ENCODE results near the gene CST7. TPM values are rescaled to one million over a fixed set of nuclear protein-coding genes. Genes with fewer than 3 reads are reported as not detected.

Gene CST7
- total and polyA plus RNA-seq, 7 donors = 0.13 to 1.2 (median 0.55) TPM

DNA sequence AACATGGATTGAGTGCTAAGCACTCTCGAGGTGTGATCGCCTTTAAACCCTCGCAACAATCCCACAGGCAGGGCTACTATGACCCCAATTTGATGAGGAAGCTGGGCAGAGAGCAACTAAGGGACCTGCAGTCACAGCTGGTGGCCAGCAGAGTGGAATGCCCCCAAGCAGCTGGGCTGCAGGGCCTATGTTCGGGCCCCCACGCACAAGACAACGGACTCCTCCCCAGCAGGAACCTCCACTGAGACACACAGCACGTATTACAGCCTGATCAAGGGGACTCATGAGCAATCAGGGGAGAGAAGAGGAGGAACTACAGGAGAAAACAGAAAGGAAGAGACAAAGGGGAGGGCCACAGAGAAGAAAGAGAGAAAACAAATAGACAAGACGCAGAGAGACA is 21.7 kb downstream of the CST7 start:
- DNase-seq = no peak
- no peaks in the 10 kb centered on the region for H3K9me3 ChIP-seq
- peaks cover 3 to 84% of the 10 kb centered on the region in 2 donors for H3K36me3 ChIP-seq (ENCODE audit: insufficient read depth in 1 of 2, low read depth in 1 of 2)
- 87 to 95% (median 90%) methylated on average over 8 of the region's 8 CpGs for WGBS, 3 donors
- intact Hi-C loops (cut with DNase I) = no loop called here
- no peaks in the 10 kb centered on the region for H3K27me3 ChIP-seq (ENCODE audit: insufficient read depth in 3 of 3, low read length in 2 of 3)
- no peak overlapping the region for H3K27ac ChIP-seq
- ATAC-seq = no peak
- peaks cover 4% of the 10 kb centered on the region for H3K4me1 ChIP-seq
- no peak for TF ChIP-seq CTCF (IDR thresholded peaks at IDR 0.05)
- H3K4me3 ChIP-seq = no peak overlapping the region

DNA sequence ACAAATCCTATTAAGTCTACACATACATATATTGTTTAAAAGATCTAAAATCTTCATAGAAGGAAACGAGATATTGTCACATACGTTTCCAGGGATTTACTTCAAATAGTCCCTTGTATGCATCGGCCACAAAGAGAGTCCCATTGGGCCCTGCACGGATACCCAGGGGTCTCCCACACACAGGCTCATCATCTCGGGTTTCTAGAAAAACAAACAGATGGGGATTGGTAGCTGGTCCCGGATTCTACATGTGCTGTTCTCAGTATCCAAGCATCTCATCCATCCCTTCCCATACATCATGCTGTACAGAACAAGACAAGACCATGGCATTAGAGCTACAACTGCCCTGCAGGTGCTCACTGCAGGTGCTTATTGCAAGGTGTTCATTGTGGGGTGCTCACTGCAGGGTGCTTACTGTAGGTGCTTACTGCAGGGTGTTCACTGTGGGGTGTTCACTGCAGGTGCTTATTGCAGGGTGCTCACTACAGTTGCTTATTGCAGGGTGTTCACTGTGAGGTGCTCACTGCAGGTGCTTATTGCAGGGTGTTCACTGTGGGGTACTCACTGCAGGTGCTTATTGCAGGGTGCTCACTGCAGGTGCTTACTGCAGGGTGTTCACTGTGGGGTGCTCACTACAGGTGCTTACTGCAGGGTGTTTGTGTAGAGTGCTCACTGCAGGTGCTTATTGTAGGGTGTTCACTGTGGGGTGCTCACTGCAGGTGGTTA is 22.5 kb downstream of the CST7 start:
- Histone ChIP-seq H3K4me1 (peaks cover 4% of the 10 kb centered on the region), H3K9me3 (no peaks in the 10 kb centered on the region), H3K27ac (no peak overlapping the region), H3K36me3 (ENCODE audit: insufficient read depth in 1 of 2, low read depth in 1 of 2) (peaks cover 3 to 78% of the 10 kb centered on the region in 2 donors), H3K27me3 (ENCODE audit: insufficient read depth in 3 of 3, low read length in 2 of 3) (no peaks in the 10 kb centered on the region), H3K4me3 (no peak overlapping the region)
- TF ChIP-seq CTCF (IDR thresholded peaks at IDR 0.05) = no peak
- ATAC-seq (no peak), DNase-seq (no peak)
- whole genome bisulfite sequencing, 3 donors = 76 to 82% (median 81%) methylated on average over 6 of the region's 6 CpGs
- intact Hi-C loops (cut with DNase I) = no loop called here

DNA sequence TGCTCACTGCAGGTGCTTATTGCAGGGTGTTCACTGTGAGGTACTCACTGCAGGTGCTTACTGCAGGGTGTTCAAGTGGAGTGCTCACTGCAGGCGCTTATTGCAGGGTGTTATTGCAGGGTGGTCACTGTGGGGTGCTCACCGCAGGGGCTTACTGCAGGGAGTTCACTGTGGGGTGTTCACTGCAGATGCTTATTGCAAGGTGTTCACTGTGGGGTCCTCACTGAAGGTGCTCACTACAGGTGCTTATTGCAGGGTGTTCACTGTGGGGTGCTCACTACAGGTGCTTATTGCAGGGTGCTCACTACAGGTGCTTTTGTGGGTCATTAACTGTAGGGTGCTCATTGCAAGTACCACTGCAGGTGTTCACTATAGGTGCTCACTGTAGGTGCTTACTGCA is 23.3 kb downstream of the CST7 start:
- Histone ChIP-seq H3K9me3 (no peaks in the 10 kb centered on the region), H3K4me3 (no peak overlapping the region), H3K36me3 (ENCODE audit: insufficient read depth in 1 of 2, low read depth in 1 of 2) (peaks cover 3 to 78% of the 10 kb centered on the region in 2 donors), H3K4me1 (peaks cover 4% of the 10 kb centered on the region), H3K27ac (no peak overlapping the region), H3K27me3 (ENCODE audit: insufficient read depth in 3 of 3, low read length in 2 of 3) (no peaks in the 10 kb centered on the region)
- no peak for ATAC-seq
- no peak for TF ChIP-seq CTCF (IDR thresholded peaks at IDR 0.05)
- DNase-seq = no peak
- WGBS, 3 donors = 97 to 100% (median 97%) methylated on average over 2 of the region's 2 CpGs
- intact Hi-C loops (cut with DNase I) = no loop called here

DNA sequence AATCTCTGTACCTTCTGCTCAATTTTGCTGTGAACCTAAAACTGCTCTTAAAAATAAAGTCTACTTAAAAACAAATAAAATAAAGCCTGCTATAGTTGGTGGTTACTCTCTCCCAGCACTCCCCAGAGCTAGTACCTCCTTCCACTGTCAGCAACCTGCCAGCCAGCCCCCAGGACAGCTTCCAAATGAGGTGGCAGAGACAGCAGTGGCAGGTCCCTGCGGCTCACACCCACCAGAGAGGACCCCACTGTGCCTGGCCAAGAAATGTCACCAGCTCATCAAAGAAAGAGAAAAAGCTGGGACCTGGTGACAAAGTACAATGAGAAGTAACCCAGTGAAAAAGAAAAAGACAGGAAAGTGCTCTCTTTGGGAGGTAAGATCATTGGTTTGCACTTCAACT is 28.3 kb downstream of the CST7 start:
- DNase-seq = no peak
- peaks cover 0 to 52% of the 10 kb centered on the region in 2 donors for H3K36me3 ChIP-seq (ENCODE audit: insufficient read depth in 1 of 2, low read depth in 1 of 2)
- intact Hi-C loops (cut with DNase I) = no loop called here

More for the DNA sequence above, 28.3 kb downstream of the CST7 start:
- no peaks in the 10 kb centered on the region for H3K9me3 ChIP-seq
- no peaks in the 10 kb centered on the region for H3K27me3 ChIP-seq (ENCODE audit: insufficient read depth in 3 of 3, low read length in 2 of 3)
- 89 to 96% (median 95%) methylated on average over 1 of the region's 1 CpG for WGBS, 3 donors
- ATAC-seq = no peak
- H3K4me3 ChIP-seq = no peak overlapping the region
- H3K27ac ChIP-seq = no peak overlapping the region
- no peak for TF ChIP-seq CTCF (IDR thresholded peaks at IDR 0.05)
- H3K4me1 ChIP-seq = peaks cover 4% of the 10 kb centered on the region
